Esophagus squamous epithelium (tissue), 4 donors: ENCODE measurements around the gene RIC8A.

ENCODE experiments used
- CTCF ChIP-seq, 6 experiments: fragments of 450-650 bp in 4 of 6; fragments of 200-600 bp in 2 of 6; sonication (generic) in 2 of 6; IDR thresholded peaks; one replicate each; pipeline ENCODE4 v1.5.1; 2016 to 2019; ENCODE audit warnings: antibody characterized with exemption in 6 of 6, mild to moderate bottlenecking in 4 of 6, moderate library complexity in 4 of 6
- POLR2A ChIP-seq, 4 donors: fragments of 450-650 bp; IDR thresholded peaks; one replicate each; pipeline ENCODE4 v1.6.1; 2017; ENCODE audit warnings: antibody characterized with exemption in 4 of 4, mild to moderate bottlenecking in 4 of 4, moderate library complexity in 3 of 4

GRCh38 chr11:217704-218103, 10.2 kb downstream of the RIC8A start:
- TF ChIP-seq POLR2A (IDR thresholded peaks at IDR 0.05) (no peak), CTCF (IDR thresholded peaks at IDR 0.05) (no peak)
